Activated CD4-positive, alpha-beta T cell treated with anti-CD3 and anti-CD28 coated beads, Interleukin-2, amount 50 U/mL, for 16 hours (primary cell): ENCODE results near the gene HIPK2.

Experiments
- DNase-seq: peaks from one replicate; pipeline ENCODE4 v3.0.0-alpha.2; 2020

The HIPK2 gene

GRCh38 chr7:139582671-139583155 is 195.1 kb downstream of the HIPK2 start:
- no peak for DNase-seq

- no peak for DNase-seq
Measured at GRCh38 chr7:139582130-139582650, 195.6 kb downstream of the HIPK2 start.

- no peak for DNase-seq
Measured at GRCh38 chr7:139580435-139580834, 197.4 kb downstream of the HIPK2 start.

GRCh38 chr7:139576179-139576973 is 201.4 kb downstream of the HIPK2 start:
- no peak for DNase-seq

GRCh38 chr7:139575338-139575680 is 202.5 kb downstream of the HIPK2 start:
- DNase-seq: no peak

GRCh38 chr7:139574618-139575337 is 203.0 kb downstream of the HIPK2 start:
- no peak for DNase-seq

GRCh38 chr7:139573871-139574270 is 203.9 kb downstream of the HIPK2 start:
- no peak for DNase-seq

GRCh38 chr7:139572704-139573385 is 205.0 kb downstream of the HIPK2 start:
- no peak for DNase-seq

GRCh38 chr7:139572071-139572470 is 205.7 kb downstream of the HIPK2 start:
- DNase-seq: no peak

- DNase-seq: no peak
Measured at GRCh38 chr7:139571651-139572050, 206.1 kb downstream of the HIPK2 start.

GRCh38 chr7:139571190-139571589 is 206.6 kb downstream of the HIPK2 start:
- no peak for DNase-seq

GRCh38 chr7:139570626-139571025 is 207.2 kb downstream of the HIPK2 start:
- no peak for DNase-seq

- no peak for DNase-seq
Measured at GRCh38 chr7:139570119-139570518, 207.7 kb downstream of the HIPK2 start.

GRCh38 chr7:139568813-139569490 is 208.8 kb downstream of the HIPK2 start:
- DNase-seq: no peak

- DNase-seq: no peak
Measured at GRCh38 chr7:139568346-139568675, 209.5 kb downstream of the HIPK2 start.

- DNase-seq: no peak
Measured at GRCh38 chr7:139567647-139568345, 210.0 kb downstream of the HIPK2 start.

GRCh38 chr7:139566736-139567646 is 210.8 kb downstream of the HIPK2 start:
- no peak for DNase-seq

- no peak for DNase-seq
Measured at GRCh38 chr7:139566075-139566474, 211.7 kb downstream of the HIPK2 start.

GRCh38 chr7:139563856-139564255 is 213.9 kb downstream of the HIPK2 start:
- DNase-seq: no peak

GRCh38 chr7:139562961-139563565 is 214.7 kb downstream of the HIPK2 start:
- DNase-seq: no peak

GRCh38 chr7:139562491-139562890 is 215.3 kb downstream of the HIPK2 start:
- DNase-seq: no peak
